CD4-positive, alpha-beta T cell treated with Interleukin-17A for 4 hours (primary cell): ENCODE measurements around the gene KCNQ5.

Experiments
- DNase-seq: peaks from one replicate; pipeline ENCODE4 v3.0.0-alpha.2; 2020; ENCODE audit warnings: mixed read lengths

KCNQ5 gene

DNA sequence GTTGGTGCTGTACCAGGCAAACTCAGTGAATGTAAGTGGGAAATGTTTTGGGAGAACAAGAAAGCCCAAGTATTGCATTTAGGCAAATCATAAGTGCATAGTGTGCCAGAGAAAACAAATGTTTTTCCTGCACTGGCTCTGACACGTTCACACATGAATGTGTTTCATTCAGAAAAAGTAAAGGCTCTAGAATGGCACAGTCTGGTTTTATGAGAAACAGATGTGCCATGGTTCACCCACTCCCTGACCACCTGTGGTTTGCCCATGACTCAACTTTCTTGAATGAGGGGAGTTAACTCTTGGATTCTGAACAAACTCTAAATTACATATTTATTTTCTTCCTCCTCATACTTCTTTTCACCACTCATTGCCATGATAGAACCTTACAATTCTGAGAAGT, 126.9 kb downstream of the KCNQ5 start:
- DNase-seq, result no peak

DNA sequence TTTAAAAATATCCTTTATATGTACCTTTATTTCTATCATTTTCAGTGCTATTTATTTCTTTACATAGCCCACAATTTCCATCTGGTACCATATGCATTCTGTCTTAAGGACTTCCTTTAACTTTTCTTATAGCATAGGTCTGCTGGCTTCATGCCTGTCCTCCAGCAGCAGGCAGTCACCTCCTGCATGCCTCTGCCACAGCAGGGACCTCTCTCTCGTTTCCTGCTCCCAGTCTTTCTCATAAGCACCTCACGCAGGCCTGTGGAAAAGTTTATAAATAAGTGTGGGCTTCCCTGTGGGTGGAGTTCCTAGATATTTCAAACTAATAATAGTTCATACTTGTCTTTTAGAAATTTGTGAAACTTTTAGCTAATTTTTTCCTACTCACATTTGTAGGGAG, 133.9 kb downstream of the KCNQ5 start:
- DNase-seq, result no peak

DNA sequence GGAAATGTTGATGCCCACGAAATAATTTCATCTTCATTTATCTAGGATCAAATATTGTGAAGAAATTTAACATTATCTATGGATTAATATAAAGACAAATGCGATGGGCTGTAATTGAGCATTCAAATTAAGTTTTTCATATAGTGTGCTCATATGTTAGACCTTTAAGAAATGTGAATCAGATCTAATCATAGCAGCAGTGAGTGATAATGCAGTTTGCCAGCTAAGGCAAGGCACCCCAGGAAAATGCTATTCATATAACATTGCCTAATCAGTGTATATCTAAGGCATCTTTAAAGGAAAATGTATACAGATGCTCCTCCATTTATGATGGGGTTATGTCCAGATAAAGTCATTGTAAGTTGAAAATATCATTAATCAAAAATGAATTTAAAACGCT, 135.2 kb downstream of the KCNQ5 start:
- DNase-seq, result no peak

DNA sequence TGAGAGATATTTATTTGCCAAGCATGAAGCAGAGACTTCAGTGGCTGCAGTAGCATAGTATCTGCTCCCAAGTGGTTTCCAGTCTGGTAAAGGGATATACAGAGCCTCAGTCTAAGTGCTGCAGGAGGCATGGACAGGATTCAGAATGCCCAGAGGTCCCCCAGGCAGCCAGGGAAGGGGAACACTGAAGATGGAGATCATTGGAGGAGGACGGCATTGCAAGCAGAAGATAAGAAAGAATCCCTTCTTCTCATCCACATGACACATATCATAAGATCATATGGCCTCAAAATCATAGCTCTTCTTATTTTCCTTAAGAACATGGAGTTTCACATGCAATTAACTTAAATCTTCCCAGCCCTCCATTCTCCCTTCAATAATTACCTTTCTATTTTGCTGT, 136.1 kb downstream of the KCNQ5 start:
- DNase-seq, result no peak

DNA sequence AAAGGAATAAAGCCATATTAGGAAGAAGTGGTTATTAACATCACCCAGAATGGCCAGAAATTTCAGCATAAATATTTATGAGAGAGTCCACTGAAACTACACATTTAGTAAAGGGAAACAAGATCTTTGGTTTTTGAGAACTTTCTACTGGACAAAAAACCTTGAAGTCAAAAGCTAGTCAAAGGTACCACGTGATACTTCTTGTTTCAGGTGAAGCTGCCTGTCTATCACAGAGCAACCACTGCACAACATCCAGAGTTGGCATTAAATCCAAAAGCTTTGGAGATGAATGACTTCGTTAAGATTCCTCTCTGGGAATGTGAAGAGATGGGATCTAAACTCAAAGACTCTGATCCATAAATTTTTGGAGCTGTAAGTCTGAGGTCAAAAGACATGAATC, 137.0 kb downstream of the KCNQ5 start:
- no peak for DNase-seq

DNA sequence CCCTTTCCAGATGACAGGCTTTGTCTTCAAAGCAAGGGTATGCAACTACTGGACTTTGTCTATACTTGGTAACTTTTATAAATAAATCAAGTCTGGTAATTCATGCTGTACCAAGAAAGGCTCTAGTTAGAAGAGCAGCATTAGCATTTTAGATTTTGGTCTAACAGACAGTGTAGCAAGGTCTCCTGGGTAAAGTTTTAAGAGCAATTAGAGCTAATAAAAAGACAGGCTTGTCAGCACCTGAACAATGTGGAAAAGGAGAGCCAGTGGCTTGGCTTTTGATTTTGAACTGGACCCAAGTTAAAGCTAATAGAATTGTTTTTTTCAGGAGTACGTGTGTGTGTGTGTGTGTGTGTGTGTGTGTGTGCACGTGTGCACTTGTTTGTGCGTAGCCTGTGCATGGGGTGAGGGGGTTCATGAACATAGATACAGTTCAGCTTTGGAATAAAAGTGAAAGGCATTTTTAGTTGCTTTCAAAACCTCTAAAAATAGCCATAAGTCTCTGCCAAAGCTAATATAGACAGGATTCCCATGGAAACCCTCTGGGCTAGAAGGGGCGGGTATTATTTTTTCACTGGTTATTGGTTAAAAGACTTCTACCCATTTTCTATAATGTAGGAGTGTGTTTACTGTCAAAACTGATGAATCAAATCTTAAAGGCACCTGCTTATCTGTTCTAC, 138.4 kb downstream of the KCNQ5 start:
- DNase-seq, result no peak

DNA sequence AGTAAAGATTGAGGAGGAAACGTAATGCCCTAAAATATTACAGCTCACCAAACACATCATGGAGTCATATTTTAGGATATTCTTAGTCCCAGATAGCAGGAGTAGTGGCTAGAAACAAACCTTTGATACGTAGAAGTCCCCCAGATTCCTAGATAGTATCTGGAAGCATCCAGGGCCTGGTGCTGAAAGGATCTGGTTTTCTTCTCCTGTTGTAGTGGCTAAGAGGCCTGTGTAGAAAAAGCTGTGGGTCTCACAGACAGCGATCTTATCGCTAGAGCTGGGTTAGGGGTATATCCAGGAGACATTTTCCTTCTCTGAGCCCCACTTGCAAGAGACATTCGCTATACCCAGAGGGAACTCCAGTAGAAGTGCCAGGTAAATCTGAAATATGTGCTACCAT, 139.9 kb downstream of the KCNQ5 start:
- no peak for DNase-seq

DNA sequence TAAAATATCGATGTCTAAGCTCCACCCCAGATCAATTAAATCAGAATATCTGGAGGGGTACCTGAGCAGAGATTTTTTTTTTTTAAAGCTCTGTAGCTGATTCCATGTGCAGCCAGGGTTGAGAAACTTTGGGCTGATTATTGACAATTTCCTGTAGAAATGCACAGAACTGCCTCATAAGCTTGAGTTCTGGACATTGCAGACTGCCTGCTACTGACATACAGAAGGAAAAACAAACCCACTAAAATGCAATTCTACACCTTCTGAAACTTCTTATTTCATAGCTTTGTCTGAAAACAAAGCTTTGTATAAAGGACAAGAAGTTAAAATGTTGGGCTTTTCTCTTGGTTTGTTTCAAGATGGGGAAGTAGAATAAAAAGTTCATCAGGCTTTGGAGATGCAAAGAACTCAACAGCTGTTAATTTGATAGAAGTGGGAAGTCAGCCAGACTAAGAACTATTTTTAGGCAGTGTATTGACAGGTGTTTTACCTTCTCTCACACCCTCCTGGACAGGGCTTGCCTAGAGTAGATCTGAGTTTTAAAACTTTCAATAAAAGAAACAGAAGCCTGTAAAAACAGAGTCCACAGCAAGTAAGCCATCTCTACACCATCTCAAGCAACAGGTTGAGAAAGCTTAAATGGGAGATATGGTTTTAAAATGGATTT, 147.7 kb downstream of the KCNQ5 start:
- DNase-seq, result no peak

DNA sequence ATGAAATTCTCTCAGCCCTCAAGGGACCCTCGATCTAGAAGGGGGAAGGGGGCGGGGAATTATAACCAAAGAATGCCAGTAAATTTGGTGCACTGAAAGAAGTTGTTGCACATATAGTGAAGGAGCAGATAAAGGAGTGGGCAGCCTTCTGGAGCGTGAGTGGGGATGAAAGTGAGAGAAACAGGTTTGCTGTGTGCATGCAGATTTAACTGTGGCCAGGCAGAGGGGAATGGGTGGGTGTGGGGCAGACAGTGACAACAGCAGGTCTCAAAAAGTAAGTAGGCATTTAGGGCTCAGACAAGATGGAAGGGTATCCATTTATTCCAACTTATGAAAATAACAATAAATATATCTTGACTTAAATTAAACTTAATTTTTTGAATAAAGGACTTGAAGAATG, 149.1 kb downstream of the KCNQ5 start:
- DNase-seq, result no peak

DNA sequence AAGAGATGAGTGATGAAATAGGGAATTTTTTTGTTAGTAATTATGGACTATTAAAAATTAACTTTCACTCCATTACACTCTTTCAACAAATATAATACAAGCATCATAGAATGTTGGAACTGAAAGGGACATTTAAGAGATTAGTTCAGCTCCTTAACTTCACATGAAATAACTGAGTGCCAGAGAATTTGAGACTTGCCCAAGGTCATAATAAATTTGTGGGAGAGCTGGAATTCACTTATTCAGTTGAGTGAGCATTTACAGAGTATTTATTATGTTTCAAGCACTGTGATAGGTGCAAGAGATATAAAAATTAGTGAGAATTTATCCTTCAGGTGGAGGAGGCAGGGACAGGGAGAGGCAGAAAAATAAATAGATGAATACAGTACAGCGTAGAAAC, 154.6 kb downstream of the KCNQ5 start:
- DNase-seq, result no peak

DNA sequence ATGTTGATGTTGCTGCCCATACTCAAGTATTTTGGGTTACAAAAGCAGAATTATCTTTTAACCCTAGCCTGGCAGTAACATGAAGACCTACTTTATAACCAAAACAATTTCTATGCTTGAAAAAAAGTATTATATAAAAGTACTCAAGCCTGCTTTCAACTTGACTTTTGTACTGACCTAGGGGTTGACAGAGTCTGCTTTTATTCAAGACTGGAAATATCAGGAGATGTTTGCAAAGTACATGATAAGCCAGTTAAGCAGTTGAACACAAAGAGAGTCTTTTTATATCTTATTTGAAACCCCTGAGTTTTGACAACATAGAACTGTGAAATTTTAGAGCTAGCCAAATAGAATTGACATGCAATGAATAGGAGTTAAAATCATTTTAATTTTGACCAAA, 159.8 kb downstream of the KCNQ5 start:
- no peak for DNase-seq

DNA sequence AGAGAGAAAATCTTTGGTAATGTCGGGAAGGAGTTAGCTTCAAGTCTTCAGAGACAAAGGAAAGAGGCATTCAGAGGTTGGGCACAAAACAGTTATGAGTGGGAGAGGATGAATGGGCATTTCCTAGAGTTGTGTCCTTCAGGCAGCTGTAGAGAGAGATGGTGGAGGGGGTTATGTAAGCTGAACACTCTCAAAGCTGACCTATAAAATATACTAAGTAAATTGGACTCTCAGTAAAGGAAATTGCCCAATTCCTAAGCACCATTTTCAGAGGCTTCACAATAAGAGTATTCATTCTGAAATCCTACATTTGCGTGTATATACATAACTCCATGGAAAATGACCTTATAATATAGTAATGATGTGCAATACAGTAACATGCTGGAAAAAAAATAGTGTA, 161.2 kb downstream of the KCNQ5 start:
- DNase-seq, result no peak

DNA sequence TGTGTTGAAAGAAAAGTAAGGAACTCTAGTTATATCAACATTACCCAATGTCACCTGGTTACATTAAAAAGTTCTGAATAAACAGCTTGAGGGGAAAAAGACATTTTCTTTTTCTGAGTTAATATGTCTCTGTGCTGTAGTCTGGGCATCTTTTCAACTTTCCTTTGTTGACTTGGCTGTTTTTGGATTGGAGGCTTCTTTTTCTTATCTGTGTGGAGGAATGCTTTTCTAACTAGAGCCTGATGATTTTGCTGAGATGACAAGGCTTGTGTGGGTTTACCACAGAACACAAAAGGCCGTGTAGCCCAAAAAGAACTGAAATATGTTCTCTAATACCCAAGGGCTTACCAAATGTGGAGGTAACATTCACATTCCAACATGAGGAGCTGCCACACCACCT, 161.8 kb downstream of the KCNQ5 start:
- DNase-seq, result no peak

DNA sequence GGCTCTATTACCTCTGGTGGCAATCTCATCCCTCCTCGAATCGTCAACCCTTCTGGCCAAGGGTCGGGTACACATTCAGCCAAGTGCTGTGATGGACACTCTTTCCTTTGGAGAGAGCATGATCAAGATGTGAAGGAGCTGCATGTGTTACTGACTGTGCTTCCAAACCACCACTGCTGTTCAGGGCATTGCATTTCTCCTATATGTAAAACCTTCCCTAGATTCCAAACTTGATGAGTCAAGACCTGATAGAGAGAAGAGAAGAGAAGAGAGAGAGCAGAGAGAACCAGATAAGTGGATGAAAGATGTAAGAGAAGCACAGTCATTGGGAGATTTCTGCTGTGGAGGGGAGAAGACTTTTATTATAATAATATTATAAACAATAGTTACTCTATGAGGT, 162.2 kb downstream of the KCNQ5 start:
- no peak for DNase-seq

DNA sequence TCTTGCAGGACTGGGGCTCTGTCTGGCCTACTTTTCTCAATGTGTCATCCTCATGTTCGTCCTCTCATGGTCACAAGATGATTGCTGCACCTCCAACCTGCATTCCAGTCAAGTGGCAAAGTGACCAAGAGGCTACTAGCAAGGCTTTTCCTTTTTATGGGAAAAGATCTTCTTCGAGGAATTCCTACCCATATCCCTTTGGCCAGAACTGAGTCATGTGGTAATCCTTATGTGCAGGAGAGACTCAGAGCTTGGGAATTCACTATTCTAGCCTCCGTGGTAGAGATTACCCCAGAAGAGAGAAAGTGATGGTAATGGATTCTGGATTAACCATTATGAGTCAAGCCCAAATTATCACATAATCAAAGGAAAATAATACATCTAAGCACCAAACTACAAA, 162.7 kb downstream of the KCNQ5 start:
- DNase-seq, result no peak

DNA sequence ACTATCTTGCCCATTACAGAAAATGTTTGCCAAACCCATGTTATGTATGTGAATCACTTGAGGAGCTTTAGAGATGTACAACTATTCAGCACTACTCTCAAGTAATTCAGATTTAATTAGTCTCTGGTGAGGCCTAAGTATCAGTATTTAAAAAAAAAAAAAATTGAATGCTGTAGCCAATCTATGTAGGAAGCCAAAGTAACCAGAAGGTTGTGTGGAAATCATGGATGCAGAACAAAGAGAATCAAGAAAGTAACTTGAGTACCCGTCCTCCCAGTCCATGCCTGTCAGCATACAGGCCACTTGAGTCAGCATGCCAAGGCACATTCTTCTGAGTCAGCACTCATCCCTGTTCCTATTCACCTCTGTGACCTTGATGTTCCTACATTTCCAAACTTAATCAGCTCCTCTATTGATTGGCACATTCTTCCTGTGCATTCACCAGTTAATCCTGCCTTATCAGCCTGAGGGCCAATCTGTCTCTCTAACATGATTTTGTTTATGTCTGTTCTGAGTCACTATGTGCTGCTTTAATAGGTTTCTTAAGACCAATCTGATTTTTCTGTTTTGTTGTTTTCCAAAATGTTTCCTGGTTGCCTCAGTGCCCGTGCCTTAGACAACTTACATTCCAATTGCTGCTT, 165.6 kb downstream of the KCNQ5 start:
- no peak for DNase-seq

DNA sequence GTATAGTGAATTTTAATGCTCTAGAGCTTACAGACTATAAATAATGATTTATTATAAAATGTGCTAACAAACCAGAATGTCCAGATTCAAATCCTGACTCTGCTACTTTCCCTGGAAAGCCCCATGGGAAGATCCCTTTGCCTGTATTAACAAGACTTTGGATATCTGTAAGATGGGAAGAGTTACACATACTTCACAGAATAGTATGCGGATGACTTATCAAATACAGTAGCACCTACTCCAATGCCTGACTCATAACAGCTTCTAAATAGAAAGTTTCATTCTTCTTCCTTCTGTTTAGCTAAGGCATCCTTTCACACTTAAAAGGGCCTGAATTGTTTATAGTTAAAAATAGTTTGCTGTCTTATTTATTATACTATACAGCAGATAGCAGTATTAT, 166.3 kb downstream of the KCNQ5 start:
- DNase-seq, result no peak

DNA sequence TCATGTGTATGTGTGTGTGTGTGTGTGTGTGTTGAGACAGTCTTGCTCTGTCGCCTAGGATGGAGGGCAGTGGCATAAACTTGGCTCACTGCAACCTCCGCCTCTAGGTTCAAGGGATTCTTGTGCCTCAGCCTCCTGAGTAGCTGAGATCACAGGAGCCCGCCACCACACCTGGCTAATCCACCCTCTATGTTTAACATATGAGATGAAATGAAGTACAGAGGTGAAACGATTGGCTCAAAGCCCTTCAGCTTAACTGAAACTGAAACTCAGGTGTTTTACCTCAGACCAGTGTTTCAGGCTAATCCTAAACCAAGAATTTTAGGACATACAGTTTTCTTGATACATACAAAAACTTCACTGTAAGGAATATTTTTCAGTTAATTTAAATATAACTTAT, 167.3 kb downstream of the KCNQ5 start:
- DNase-seq, result no peak

DNA sequence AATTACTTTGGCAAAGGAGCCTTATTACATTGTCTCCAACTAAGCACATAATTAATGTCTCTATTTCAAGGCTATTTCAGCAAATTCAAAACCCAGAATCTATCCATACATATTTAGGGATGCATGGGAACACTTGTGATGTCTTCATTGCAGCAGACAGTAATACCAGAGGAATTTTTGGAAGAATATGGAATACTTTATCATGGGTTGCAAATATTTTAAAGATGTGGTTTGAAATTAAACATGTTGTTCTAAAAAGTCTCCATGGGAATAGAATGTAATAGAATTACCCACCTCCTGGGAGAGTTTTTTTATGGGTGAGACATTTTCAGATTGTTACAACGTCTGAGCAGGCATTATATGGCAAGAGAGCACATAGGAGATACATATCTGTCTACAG, 170.8 kb downstream of the KCNQ5 start:
- no peak for DNase-seq

DNA sequence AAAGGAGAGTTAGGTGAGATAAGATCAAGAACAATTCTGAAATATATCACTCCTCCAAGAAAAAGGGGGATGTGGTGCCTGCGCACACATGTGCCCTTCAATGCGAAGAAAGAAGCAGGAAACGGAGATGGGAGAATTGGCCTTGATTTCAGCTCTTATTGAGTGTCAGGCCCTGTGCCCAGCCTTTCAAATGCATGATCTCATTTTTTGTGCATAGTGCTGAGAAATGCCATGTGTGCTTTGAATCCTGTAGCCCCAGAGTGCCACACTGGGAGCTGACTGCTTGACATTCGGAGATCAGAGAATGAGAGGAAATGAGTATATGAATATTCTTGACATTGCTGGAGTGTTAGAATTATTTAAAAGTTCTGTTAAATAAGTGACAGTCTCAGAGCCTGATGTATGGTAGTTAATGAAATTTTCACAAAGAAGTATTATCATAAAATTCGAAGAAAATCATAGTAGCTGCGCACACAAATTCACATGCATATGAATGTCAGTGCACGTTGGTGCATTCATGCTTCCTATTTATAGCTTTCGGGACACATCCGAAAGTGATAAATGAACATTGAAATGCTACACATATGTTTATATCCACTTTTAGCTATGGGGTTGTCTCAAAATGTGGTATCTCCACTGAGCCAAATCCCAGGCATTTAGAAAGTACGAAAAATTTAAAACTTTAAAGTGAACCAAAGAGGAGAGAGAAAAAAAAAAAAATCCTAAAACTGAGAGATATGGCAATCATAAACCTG, 172.0 kb downstream of the KCNQ5 start:
- DNase-seq, result no peak

DNA sequence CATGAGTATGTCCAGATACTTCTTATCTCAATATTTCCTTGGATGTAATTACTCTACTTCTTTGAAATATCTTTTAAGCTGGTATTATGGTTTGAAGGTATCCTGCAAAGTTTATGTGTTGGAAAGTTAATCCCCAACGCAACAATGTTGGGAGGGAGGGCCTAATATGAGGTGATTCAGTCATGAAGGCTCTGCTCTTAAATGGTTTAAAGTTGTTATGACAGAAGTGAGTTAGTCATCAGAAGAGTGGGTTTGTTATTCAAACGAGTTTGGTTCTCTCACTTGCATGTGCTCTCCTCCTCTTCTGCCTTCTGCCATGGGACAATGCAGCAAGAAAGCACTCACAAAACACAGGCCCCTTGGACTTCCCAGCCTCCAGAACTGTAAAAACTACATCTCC, 176.3 kb downstream of the KCNQ5 start:
- DNase-seq, result no peak

DNA sequence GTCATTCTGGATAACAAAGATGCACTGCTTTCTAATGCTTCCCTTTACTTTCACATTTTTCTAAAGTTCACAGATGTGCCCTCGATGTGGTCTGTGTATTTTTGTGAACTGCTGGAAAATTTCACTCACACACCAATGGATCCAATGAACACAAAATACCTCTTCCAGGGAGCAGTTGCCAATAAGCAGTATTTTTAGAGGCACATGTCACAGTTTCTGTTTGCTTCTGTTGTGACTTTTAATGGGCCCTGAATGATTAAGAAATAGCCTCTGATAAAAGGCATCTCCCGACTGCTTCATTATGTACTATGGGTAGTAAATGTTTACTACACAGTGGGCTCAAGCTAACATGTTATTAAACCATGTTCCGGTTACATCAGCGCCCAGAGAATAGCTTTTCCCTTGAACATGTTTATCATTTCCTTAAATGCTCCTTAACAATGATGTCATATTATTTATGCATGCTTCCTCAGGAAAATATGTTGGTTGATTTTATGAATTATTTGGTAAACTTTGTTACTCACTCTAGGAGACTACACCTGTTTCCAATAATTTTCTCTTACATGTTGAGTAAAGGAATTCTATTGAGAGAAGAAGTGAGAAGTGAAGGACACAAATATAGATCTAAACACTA, 188.0 kb downstream of the KCNQ5 start:
- no peak for DNase-seq

DNA sequence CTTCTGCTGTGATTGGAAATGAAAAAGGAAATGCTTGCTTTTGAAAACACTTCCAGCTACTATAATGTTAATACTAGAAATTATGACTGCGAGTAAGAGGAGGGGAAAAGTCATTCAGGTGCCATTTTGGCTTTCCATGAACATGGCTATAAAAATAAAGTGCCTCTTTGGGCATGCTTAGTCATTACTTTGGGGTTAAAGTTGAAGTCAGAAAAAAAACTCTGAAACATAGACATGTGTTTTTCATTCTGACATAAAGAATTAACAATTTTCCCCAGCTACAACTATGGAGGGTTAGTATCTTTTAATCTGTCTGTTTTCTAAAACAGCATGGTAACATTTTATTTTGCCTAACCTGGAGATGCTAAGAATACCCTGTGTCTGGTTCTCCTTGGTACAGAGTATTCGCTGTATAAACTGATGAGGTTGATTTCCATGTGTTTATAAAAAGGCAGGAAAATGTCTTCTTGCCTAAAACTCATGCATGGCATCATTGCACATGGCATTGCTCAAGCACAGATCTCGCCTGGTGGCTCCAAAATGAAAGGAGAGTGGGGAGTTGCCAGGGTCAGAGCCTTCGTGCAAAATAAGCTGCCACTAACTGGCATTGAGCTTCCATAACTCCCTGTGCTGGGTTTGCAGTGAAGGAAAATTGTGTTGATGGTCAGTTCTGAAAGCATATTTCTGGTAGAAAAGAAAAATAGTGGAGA, 188.9 kb downstream of the KCNQ5 start:
- no peak for DNase-seq
